ENCODE measurements around the gene CXCR3. TPM values are rescaled to one million over a fixed set of nuclear protein-coding genes. Genes with fewer than 3 reads are reported as not detected.

CXCR3 gene
- total RNA-seq, 1 donor from 2014 or later: not detected

DNA sequence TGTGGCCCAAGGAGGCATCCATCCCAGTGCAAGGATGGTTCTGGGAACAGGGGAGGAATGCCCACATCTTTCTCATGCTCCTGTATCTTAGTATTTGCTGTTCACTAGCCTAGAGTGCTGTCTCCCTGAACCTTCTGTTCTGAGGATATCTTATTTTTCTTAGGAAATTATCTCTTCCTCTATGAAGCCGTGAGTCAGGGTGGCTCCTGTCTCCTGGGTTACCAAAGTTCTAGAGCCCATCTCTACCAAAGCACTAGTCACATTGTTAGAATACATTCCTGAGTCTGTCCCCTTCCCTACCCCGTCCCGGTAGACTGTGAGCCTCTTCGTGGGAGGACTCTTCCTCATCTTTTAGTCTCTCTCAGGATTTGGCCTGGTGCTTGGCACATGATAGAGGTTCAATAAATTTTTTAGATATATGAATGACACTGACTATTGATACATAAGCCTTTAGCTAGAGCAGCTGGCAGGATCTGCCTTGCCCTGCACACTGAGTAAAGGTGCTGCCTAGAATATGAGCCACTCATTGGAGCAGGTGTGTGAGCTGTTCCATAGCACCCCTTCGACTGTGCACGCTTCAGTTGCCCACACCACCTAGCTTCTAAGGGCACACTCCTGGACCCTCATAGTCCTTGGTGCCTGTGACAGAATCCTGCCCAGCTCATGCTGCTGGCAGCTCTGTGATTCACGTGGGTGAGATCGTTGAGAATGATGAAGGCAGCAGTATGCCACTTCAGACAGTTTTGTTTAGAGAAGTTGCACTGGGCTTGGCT is 13.3 kb downstream of the CXCR3 start:
- peaks cover 12% of the 10 kb centered on the region for H3K9me3 Mint-ChIP-seq (ENCODE audit: unreplicated experiment)
- no peaks in the 10 kb centered on the region for H3K27me3 ChIP-seq (ENCODE audit: insufficient read depth, low read length)
- H4K20me1 ChIP-seq (ENCODE audit: insufficient read depth, low read length): peaks cover 21% of the 10 kb centered on the region
- no peaks in the 10 kb centered on the region for H3K4me1 Mint-ChIP-seq (ENCODE audit: low read depth, unreplicated experiment)
- H3K4me3 Mint-ChIP-seq (ENCODE audit: unreplicated experiment): no peak overlapping the region
- no peak overlapping the region for H3K4me2 ChIP-seq (ENCODE audit: low read length)
- no peaks in the 10 kb centered on the region for H3K4me1 ChIP-seq (ENCODE audit: insufficient read depth, low read length)
- DNase-seq (ENCODE audit: low read depth): no peak
- no peak overlapping the region for H3K27ac ChIP-seq (ENCODE audit: low read depth, low read length)
- no peak overlapping the region for H3K4me3 ChIP-seq (ENCODE audit: insufficient read depth, low read depth, low read length)
- peak overlapping the region; percentile 49 for H3K27ac Mint-ChIP-seq (ENCODE audit: unreplicated experiment)
- TF ChIP-seq, protein P1, sequence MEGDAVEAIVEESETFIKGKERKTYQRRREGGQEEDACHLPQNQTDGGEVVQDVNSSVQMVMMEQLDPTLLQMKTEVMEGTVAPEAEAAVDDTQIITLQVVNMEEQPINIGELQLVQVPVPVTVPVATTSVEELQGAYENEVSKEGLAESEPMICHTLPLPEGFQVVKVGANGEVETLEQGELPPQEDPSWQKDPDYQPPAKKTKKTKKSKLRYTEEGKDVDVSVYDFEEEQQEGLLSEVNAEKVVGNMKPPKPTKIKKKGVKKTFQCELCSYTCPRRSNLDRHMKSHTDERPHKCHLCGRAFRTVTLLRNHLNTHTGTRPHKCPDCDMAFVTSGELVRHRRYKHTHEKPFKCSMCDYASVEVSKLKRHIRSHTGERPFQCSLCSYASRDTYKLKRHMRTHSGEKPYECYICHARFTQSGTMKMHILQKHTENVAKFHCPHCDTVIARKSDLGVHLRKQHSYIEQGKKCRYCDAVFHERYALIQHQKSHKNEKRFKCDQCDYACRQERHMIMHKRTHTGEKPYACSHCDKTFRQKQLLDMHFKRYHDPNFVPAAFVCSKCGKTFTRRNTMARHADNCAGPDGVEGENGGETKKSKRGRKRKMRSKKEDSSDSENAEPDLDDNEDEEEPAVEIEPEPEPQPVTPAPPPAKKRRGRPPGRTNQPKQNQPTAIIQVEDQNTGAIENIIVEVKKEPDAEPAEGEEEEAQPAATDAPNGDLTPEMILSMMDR (IDR thresholded peaks at IDR 0.05; ENCODE audit: insufficient read depth, low read depth, low read length): no peak
- no peak for TF ChIP-seq EZH2 (IDR thresholded peaks at IDR 0.05; ENCODE audit: insufficient read depth, low read length)
- H3K79me2 ChIP-seq (ENCODE audit: insufficient read depth, low read length): no peaks in the 10 kb centered on the region
- no peak overlapping the region for H3K9ac ChIP-seq (ENCODE audit: low read length)
- FAIRE-seq: no peak
- no peaks in the 10 kb centered on the region for H3K27me3 Mint-ChIP-seq (ENCODE audit: low read depth, unreplicated experiment)
- peaks cover 50% of the 10 kb centered on the region for H3K36me3 Mint-ChIP-seq (ENCODE audit: low read depth, unreplicated experiment)
- H3K36me3 ChIP-seq (ENCODE audit: insufficient read depth, low read length): peaks cover 15% of the 10 kb centered on the region
- H3K9me3 ChIP-seq (ENCODE audit: insufficient read depth, low read depth, low read length): no peaks in the 10 kb centered on the region
- no peak overlapping the region for H2AFZ ChIP-seq (ENCODE audit: low read depth, low read length)

DNA sequence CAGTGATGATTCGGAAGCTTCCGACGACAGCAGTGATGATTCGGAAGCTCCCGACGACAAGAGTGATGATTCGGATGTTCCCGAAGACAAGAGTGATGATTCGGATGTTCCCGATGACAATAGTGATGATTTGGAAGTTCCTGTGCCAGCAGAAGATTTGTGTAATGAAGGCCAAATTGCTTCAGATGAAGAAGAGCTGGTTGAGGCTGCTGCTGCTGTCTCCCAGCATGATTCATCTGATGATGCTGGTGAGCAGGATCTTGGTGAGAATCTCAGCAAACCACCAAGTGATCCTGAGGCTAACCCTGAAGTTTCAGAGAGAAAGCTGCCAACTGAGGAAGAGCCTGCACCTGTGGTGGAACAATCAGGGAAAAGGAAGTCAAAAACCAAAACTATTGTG is 14.2 kb downstream of the CXCR3 start:
- no peaks in the 10 kb centered on the region for H3K27me3 ChIP-seq (ENCODE audit: insufficient read depth, low read length)
- no peak overlapping the region for H3K4me3 ChIP-seq (ENCODE audit: insufficient read depth, low read depth, low read length)
- Mint-ChIP-seq H3K9me3 (ENCODE audit: unreplicated experiment) (peaks cover 12% of the 10 kb centered on the region), H3K36me3 (ENCODE audit: low read depth, unreplicated experiment) (peaks cover 52% of the 10 kb centered on the region), H3K4me3 (ENCODE audit: unreplicated experiment) (no peak overlapping the region), H3K27ac (ENCODE audit: unreplicated experiment) (peak overlapping the region; percentile 49), H3K4me1 (ENCODE audit: low read depth, unreplicated experiment) (no peaks in the 10 kb centered on the region), H3K27me3 (ENCODE audit: low read depth, unreplicated experiment) (no peaks in the 10 kb centered on the region)
- H4K20me1 ChIP-seq (ENCODE audit: insufficient read depth, low read length): peaks cover 21% of the 10 kb centered on the region
- H2AFZ ChIP-seq (ENCODE audit: low read depth, low read length): no peak overlapping the region
- no peak overlapping the region for H3K27ac ChIP-seq (ENCODE audit: low read depth, low read length)
- peaks cover 17% of the 10 kb centered on the region for H3K36me3 ChIP-seq (ENCODE audit: insufficient read depth, low read length)
- DNase-seq (ENCODE audit: low read depth) (peak; percentile 5), FAIRE-seq (no peak)
- no peak overlapping the region for H3K4me2 ChIP-seq (ENCODE audit: low read length)
- no peaks in the 10 kb centered on the region for H3K9me3 ChIP-seq (ENCODE audit: insufficient read depth, low read depth, low read length)
- no peak overlapping the region for H3K9ac ChIP-seq (ENCODE audit: low read length)
- no peaks in the 10 kb centered on the region for H3K79me2 ChIP-seq (ENCODE audit: insufficient read depth, low read length)
- H3K4me1 ChIP-seq (ENCODE audit: insufficient read depth, low read length): no peaks in the 10 kb centered on the region
- TF ChIP-seq EZH2 (IDR thresholded peaks at IDR 0.05; ENCODE audit: insufficient read depth, low read length): no peak
- TF ChIP-seq, protein P1 (IDR thresholded peaks at IDR 0.05; ENCODE audit: insufficient read depth, low read depth, low read length): no peak

DNA sequence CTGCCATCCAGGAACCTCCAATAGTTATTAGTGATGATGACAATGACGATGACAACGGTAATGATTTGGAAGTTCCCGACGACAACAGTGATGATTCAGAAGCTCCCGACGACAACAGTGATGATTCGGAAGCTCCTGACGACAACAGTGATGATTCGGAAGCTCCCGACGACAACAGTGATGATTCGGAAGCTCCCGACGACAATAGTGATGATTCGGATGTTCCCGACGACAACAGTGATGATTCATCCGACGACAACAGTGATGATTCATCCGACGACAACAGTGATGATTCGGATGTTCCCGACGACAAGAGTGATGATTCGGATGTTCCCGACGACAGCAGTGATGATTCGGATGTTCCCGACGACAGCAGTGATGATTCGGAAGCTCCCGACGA is 14.7 kb downstream of the CXCR3 start:
- no peaks in the 10 kb centered on the region for H3K4me1 ChIP-seq (ENCODE audit: insufficient read depth, low read length)
- Mint-ChIP-seq H3K27ac (ENCODE audit: unreplicated experiment) (peak overlapping the region; percentile 49), H3K4me3 (ENCODE audit: unreplicated experiment) (no peak overlapping the region), H3K27me3 (ENCODE audit: low read depth, unreplicated experiment) (no peaks in the 10 kb centered on the region), H3K36me3 (ENCODE audit: low read depth, unreplicated experiment) (peaks cover 48% of the 10 kb centered on the region), H3K4me1 (ENCODE audit: low read depth, unreplicated experiment) (no peaks in the 10 kb centered on the region), H3K9me3 (ENCODE audit: unreplicated experiment) (peaks cover 12% of the 10 kb centered on the region)
- no peaks in the 10 kb centered on the region for H3K79me2 ChIP-seq (ENCODE audit: insufficient read depth, low read length)
- no peak for TF ChIP-seq EZH2 (IDR thresholded peaks at IDR 0.05; ENCODE audit: insufficient read depth, low read length)
- TF ChIP-seq, protein P1 (IDR thresholded peaks at IDR 0.05; ENCODE audit: insufficient read depth, low read depth, low read length): no peak
- H3K9ac ChIP-seq (ENCODE audit: low read length): no peak overlapping the region
- H3K4me2 ChIP-seq (ENCODE audit: low read length): no peak overlapping the region
- no peak for DNase-seq (ENCODE audit: low read depth)
- H3K9me3 ChIP-seq (ENCODE audit: insufficient read depth, low read depth, low read length): no peaks in the 10 kb centered on the region
- FAIRE-seq: peak; percentile 87
- peaks cover 17% of the 10 kb centered on the region for H3K36me3 ChIP-seq (ENCODE audit: insufficient read depth, low read length)
- peaks cover 21% of the 10 kb centered on the region for H4K20me1 ChIP-seq (ENCODE audit: insufficient read depth, low read length)
- H3K27ac ChIP-seq (ENCODE audit: low read depth, low read length): no peak overlapping the region
- H3K4me3 ChIP-seq (ENCODE audit: insufficient read depth, low read depth, low read length): no peak overlapping the region
- H2AFZ ChIP-seq (ENCODE audit: low read depth, low read length): no peak overlapping the region
- H3K27me3 ChIP-seq (ENCODE audit: insufficient read depth, low read length): no peaks in the 10 kb centered on the region

Measured in astrocyte (in vitro differentiated cells and primary cell).